ENCODE results near the gene MAP2K1.

DNA sequence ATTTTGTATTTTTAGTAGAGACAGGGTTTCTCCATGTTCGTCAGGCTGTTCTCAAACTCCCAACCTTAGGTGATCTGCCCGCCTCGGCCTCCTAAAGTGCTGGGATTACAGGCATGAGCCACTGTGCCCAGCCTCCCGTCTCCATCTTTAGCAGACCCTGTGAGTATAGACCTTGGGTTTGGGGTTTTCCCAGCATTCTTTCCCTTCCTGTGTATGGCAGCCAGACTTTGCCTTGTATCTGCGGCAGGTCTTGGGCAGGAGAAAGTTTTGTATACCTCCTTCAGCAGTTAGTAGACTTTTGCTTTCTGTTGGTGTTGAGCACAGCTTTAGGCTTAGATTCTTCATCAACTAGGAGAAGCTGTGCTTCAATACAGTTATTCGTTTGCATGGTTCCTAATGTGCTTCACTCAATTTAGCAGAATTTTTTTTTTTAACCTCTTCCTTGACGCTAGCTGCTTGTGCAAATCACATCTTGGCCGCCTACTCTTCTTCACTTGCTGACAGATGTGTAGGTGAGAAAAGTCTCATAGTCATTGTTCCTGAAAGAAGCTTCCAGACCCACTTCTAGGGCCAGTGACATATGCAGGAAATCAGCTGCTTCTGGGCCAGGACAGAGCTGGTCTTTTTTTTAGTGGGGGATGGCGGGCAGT is 38.4 kb downstream of the MAP2K1 start:
- TF ChIP-seq, protein P1, sequence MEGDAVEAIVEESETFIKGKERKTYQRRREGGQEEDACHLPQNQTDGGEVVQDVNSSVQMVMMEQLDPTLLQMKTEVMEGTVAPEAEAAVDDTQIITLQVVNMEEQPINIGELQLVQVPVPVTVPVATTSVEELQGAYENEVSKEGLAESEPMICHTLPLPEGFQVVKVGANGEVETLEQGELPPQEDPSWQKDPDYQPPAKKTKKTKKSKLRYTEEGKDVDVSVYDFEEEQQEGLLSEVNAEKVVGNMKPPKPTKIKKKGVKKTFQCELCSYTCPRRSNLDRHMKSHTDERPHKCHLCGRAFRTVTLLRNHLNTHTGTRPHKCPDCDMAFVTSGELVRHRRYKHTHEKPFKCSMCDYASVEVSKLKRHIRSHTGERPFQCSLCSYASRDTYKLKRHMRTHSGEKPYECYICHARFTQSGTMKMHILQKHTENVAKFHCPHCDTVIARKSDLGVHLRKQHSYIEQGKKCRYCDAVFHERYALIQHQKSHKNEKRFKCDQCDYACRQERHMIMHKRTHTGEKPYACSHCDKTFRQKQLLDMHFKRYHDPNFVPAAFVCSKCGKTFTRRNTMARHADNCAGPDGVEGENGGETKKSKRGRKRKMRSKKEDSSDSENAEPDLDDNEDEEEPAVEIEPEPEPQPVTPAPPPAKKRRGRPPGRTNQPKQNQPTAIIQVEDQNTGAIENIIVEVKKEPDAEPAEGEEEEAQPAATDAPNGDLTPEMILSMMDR (IDR thresholded peaks at IDR 0.05), result no peak
- no peak for TF ChIP-seq POLR2A (IDR thresholded peaks at IDR 0.05)
